Measurements from ENCODE around the gene FAM180A. TPM values are rescaled to one million over a fixed set of nuclear protein-coding genes. Genes with fewer than 3 reads are reported as not detected.

Gene FAM180A
- total and polyA plus RNA-seq, 10 of the 15 experiments (the other 5 are each of a cell fraction or from before 2014, with no cell fraction given): not detected

- in situ Hi-C loops (cut with MboI): no loop called here
- SMC1A ChIA-PET (ENCODE audit: uncharacterized antibody, unreplicated experiment): no interaction called here
Observed at GRCh38 chr7:135773464-135773863, 24.9 kb upstream of the FAM180A start.

GRCh38 chr7:135772639-135773222 lies 24.1 kb upstream of the FAM180A start:
- ChIA-PET CTCF (interaction anchor here (1.3 kb wide), 1 partner anchor 97 kb away, joined by 3 read pairs; no protein-coding TSS in a partner anchor), POLR2A (no interaction called here), SMC1A (ENCODE audit: uncharacterized antibody, unreplicated experiment) (interaction anchor here (0.8 kb wide), 1 partner anchor 107 kb away, joined by 3 read pairs; no protein-coding TSS in a partner anchor), RAD21 (ENCODE audit: unreplicated experiment) (no interaction called here)
- Histone ChIP-seq H2AFZ (ENCODE audit: control insufficient read depth, low read depth, low read length) (no peak overlapping the region), H3K79me2 (ENCODE audit: control insufficient read depth, insufficient read depth, low read length) (no peaks in the 10 kb centered on the region), H3K27me3 (replicated peaks in 1 of 2; ENCODE audit: control insufficient read depth in 2 of 2, insufficient read depth in 2 of 2, low read length in 1 of 2) (no peaks in the 10 kb centered on the region; a peak in 1 of 4 replicates), H3K36me3 (ENCODE audit: control insufficient read depth in 2 of 2, insufficient read depth in 2 of 2, low read length in 1 of 2) (no peaks in the 10 kb centered on the region), H3K4me3 (no peak overlapping the region), H4K20me1 (ENCODE audit: control insufficient read depth, insufficient read depth) (no peaks in the 10 kb centered on the region), H3K27ac (ENCODE audit: control insufficient read depth, insufficient read depth) (no peak overlapping the region), H3K9ac (ENCODE audit: control insufficient read depth, insufficient read depth, low read length) (no peak overlapping the region), H3K4me2 (ENCODE audit: control insufficient read depth, insufficient read depth) (no peak overlapping the region), H3K9me3 (replicated peaks; ENCODE audit: control insufficient read depth, insufficient read depth, low read length) (no peaks in the 10 kb centered on the region), H3K4me1 (ENCODE audit: control insufficient read depth, insufficient read depth, low read length) (no peaks in the 10 kb centered on the region)
- in situ Hi-C loops (cut with MboI) (no loop called here), intact Hi-C loops (cut with micrococcal nuclease; ENCODE audit: unreplicated experiment) (no loop called here)
- WGBS (ENCODE audit: insufficient coverage, insufficient replicate concordance, low lambda C conversion rate, missing lambda C conversion rate): 44% methylated on average over 8 of the region's 8 CpGs
- DNase-seq (ENCODE audit: low read depth, low spot score): no peak
- no peak for ATAC-seq
- FAIRE-seq: no peak
- BruUV-seq (replicated peaks): no TSS peak
- TF ChIP-seq CUX1 (IDR thresholded peaks at IDR 0.05; ENCODE audit: insufficient replicate concordance, low read depth, low read length) (no peak), WRNIP1 (IDR thresholded peaks at IDR 0.05; ENCODE audit: borderline replicate concordance, low read depth, low read length) (no peak), YY1 (IDR thresholded peaks at IDR 0.05; ENCODE audit: low read depth, low read length) (no peak), EZH2 (IDR thresholded peaks at IDR 0.05; ENCODE audit: borderline replicate concordance, control insufficient read depth, low read depth, low read length) (no peak), NR2C1 (IDR thresholded peaks at IDR 0.05) (no peak), POLR2AphosphoS2 (IDR thresholded peaks at IDR 0.05; ENCODE audit: low read depth, low read length) (no peak)

More at GRCh38 chr7:135773464-135773863, 24.9 kb upstream of the FAM180A start:
- no peak overlapping the region for H2AFZ ChIP-seq (ENCODE audit: control insufficient read depth, low read depth, low read length)
- H3K27ac ChIP-seq (ENCODE audit: control insufficient read depth, insufficient read depth): no peak overlapping the region
- no TSS peak for BruUV-seq (replicated peaks)
- TF ChIP-seq EGR1 (IDR thresholded peaks at IDR 0.05; ENCODE audit: borderline replicate concordance in 1 of 2, low read depth in 2 of 2, low read length in 2 of 2) (no peak), DPF2 (IDR thresholded peaks at IDR 0.05) (no peak), BCL3 (IDR thresholded peaks at IDR 0.05; ENCODE audit: borderline replicate concordance, insufficient read depth, low read depth, low read length, poor library complexity, severe bottlenecking) (no peak)
- intact Hi-C loops (cut with micrococcal nuclease; ENCODE audit: unreplicated experiment): no loop called here
- H4K20me1 ChIP-seq (ENCODE audit: control insufficient read depth, insufficient read depth): no peaks in the 10 kb centered on the region
- H3K9ac ChIP-seq (ENCODE audit: control insufficient read depth, insufficient read depth, low read length): no peak overlapping the region
- ChIA-PET CTCF (interaction anchor here (0.5 to 1.3 kb wide), 2 partner anchors 98 to 234 kb away, joined by 3 read pairs; no protein-coding TSS in a partner anchor), POLR2A (no interaction called here), RAD21 (ENCODE audit: unreplicated experiment) (interaction anchor here (0.9 kb wide), 1 partner anchor 99 kb away, joined by 3 read pairs; no protein-coding TSS in a partner anchor)
- no peaks in the 10 kb centered on the region; the same call in 2 of the 3 replicates for H3K9me3 ChIP-seq (replicated peaks; ENCODE audit: control insufficient read depth, insufficient read depth, low read length)
- no peaks in the 10 kb centered on the region; a peak in 1 of 4 replicates for H3K27me3 ChIP-seq (replicated peaks in 1 of 2; ENCODE audit: control insufficient read depth in 2 of 2, insufficient read depth in 2 of 2, low read length in 1 of 2)
- H3K4me1 ChIP-seq (ENCODE audit: control insufficient read depth, insufficient read depth, low read length): no peaks in the 10 kb centered on the region
- no peaks in the 10 kb centered on the region for H3K36me3 ChIP-seq (ENCODE audit: control insufficient read depth in 2 of 2, insufficient read depth in 2 of 2, low read length in 1 of 2)
- ATAC-seq: no peak
- H3K79me2 ChIP-seq (ENCODE audit: control insufficient read depth, insufficient read depth, low read length): no peaks in the 10 kb centered on the region
- DNase-seq (ENCODE audit: low read depth, low spot score): no peak
- no peak for FAIRE-seq
- no peak overlapping the region for H3K4me3 ChIP-seq
- 48% methylated on average over 5 of the region's 5 CpGs for WGBS (ENCODE audit: insufficient coverage, insufficient replicate concordance, low lambda C conversion rate, missing lambda C conversion rate)
- no peak overlapping the region for H3K4me2 ChIP-seq (ENCODE audit: control insufficient read depth, insufficient read depth)

Data from GM12878 (cell line).